ENCODE data around the gene PLPP2.

GRCh38 chr19:294341-294945 lies 3.2 kb upstream of the PLPP2 start:
- TF ChIP-seq CTCF (conservative IDR thresholded peaks at IDR 0.05; ENCODE audit: low read depth, low read length): no peak
- no peak for TF ChIP-seq EZH2 (IDR thresholded peaks at IDR 0.05; ENCODE audit: low read length, unreplicated experiment)

Data from PC-3 (cell line).